Mesendoderm (in vitro differentiated cells): Measurements from ENCODE around the gene CHEK2.
"Not testable (repeated sequence)": the region's sequence is repeated elsewhere in the genome, so short reads cannot be mapped to it uniquely, and the experiment has no call there.

Source experiments
- DNase-seq: peaks from one replicate; pipeline ENCODE4 v3.0.0; 2013
- H2AK5ac ChIP-seq: 2 replicates; pipeline ENCODE4 v1.6.1; 2013; ENCODE audit warnings: low read length, inconsistent platforms
- H2BK120ac ChIP-seq: 2 replicates; pipeline ENCODE4 v1.6.1; 2013; ENCODE audit warnings: low read depth, mild to moderate bottlenecking, low read length, moderate library complexity, mixed read lengths
- H2BK15ac ChIP-seq: replicated peaks from 2 replicates; pipeline ENCODE4 v1.6.1; 2013; ENCODE audit warnings: low read depth, mild to moderate bottlenecking, moderate library complexity
- H2BK5ac ChIP-seq: 2 replicates; pipeline ENCODE4 v1.6.1; 2013; ENCODE audit warnings: low read length, inconsistent platforms
- H3K18ac ChIP-seq: 2 replicates; pipeline ENCODE4 v1.6.1; 2013; ENCODE audit warnings: mild to moderate bottlenecking, low read length, mixed read lengths
- H3K23ac ChIP-seq: one replicate; pipeline ENCODE4 v1.6.1; 2013; ENCODE audit warnings: low read length
- H3K27ac ChIP-seq: 2 replicates; pipeline ENCODE4 v1.5.1; 2013; ENCODE audit warnings: low read depth, mild to moderate bottlenecking, inconsistent platforms, low read length, moderate library complexity
- H3K27me3 ChIP-seq: 2 replicates; pipeline ENCODE4 v1.6.1; 2013; ENCODE audit warnings: low read length, control low read depth, mild to moderate bottlenecking, inconsistent platforms; ENCODE audit not compliant: insufficient read depth, poor library complexity
- H3K36me3 ChIP-seq: 2 replicates; pipeline ENCODE4 v1.6.1; 2013; ENCODE audit warnings: low read length, inconsistent platforms; ENCODE audit not compliant: control insufficient read depth, insufficient read depth
- H3K4ac ChIP-seq: one replicate; pipeline ENCODE4 v1.6.1; 2013; ENCODE audit warnings: low read depth, mild to moderate bottlenecking, low read length, moderate library complexity
- H3K4me1 ChIP-seq: 2 replicates; pipeline ENCODE4 v1.6.1; 2013; ENCODE audit warnings: low read depth, low read length, inconsistent platforms; ENCODE audit not compliant: control insufficient read depth
- H3K4me2 ChIP-seq: 2 replicates; pipeline ENCODE4 v1.6.1; 2013; ENCODE audit warnings: low read length
- H3K4me3 ChIP-seq: 2 replicates; pipeline ENCODE4 v1.5.1; 2013; ENCODE audit warnings: mild to moderate bottlenecking, low read length
- H3K56ac ChIP-seq: one replicate; pipeline ENCODE4 v1.6.1; 2013; ENCODE audit warnings: low read length
- H3K79me1 ChIP-seq: 2 replicates; pipeline ENCODE4 v1.6.1; 2013; ENCODE audit warnings: low read length, inconsistent platforms
- H3K79me2 ChIP-seq: 2 replicates; pipeline ENCODE4 v1.6.1; 2013; ENCODE audit warnings: mild to moderate bottlenecking, low read length; ENCODE audit not compliant: control insufficient read depth, insufficient read depth
- H3K9ac ChIP-seq: 2 replicates; pipeline ENCODE4 v1.6.1; 2013; ENCODE audit warnings: low read length, inconsistent platforms
- H4K5ac ChIP-seq: one replicate; pipeline ENCODE4 v1.6.1; 2013; ENCODE audit warnings: low read length
- H4K8ac ChIP-seq: one replicate; pipeline ENCODE4 v1.6.1; 2013; ENCODE audit warnings: low read depth, mild to moderate bottlenecking, control low read depth, low read length, moderate library complexity
- WGBS: extraction: QIAGEN DNeasy Blood & Tissue Kit; methylation state at CpG from one replicate; pipeline ENCODE4 v1.1.7; 2013; ENCODE audit warnings: low lambda C conversion rate, missing lambda C conversion rate; ENCODE audit not compliant: insufficient coverage; ENCODE audit errors: extremely low coverage; 5-methylcytosine and 5-hydroxymethylcytosine counted together

CHEK2 gene

DNA sequence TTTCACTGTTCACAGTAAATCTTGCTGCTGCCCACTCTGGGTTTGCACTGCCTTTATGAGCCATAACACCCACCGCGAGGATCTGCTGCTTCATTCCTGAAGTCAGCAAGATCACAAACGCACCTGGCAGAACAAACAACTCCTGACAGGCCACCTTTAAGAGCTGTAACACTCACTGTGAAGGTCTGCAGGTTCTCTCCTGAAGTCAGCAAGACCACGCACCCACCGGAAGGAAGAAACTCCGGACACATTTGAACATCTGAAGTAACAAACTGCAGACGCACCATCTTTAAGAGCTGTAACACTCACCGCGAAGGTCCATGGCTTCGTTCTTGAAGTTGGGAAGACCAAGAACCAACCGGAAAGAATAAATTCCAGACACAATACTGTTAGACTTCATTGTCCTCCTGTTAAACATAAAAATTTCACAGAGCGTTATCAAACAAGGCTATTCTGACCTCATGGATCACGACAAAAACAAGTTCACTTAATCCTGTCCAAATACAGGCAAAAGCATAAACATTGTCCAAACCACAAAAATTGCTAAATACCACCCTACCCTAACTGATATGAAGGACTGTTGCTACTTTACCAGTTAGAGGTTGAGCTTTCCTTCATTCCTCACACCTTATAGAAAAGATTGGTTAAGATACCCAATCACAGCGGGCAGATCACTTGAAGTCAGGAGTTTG lies 27.9 kb upstream of the CHEK2 start:
- WGBS, result no CpG with 5 or more reads among the region's 14 CpGs
- peaks cover 2% of the 10 kb centered on the region for H3K79me1 ChIP-seq
- no peaks in the 10 kb centered on the region for H3K36me3 ChIP-seq
- H3K23ac ChIP-seq, result no peak overlapping the region
- H3K79me2 ChIP-seq, result peaks cover 7% of the 10 kb centered on the region
- no peak overlapping the region for H3K27ac ChIP-seq
- no peak overlapping the region for H2BK120ac ChIP-seq
- DNase-seq, result no peak
- no peak overlapping the region for H4K5ac ChIP-seq
- no peak overlapping the region for H3K4me2 ChIP-seq
- H4K8ac ChIP-seq, result no peak overlapping the region
- no peak overlapping the region for H3K9ac ChIP-seq
- no peak overlapping the region for H3K18ac ChIP-seq
- H2BK15ac ChIP-seq, result no peak overlapping the region
- no peak overlapping the region for H3K56ac ChIP-seq
- H3K4ac ChIP-seq, result no peak overlapping the region
- peaks cover 3% of the 10 kb centered on the region for H3K4me1 ChIP-seq
- H3K4me3 ChIP-seq, result no peak overlapping the region
- no peak overlapping the region for H2BK5ac ChIP-seq
- H3K27me3 ChIP-seq, result no peaks in the 10 kb centered on the region
- no peak overlapping the region for H2AK5ac ChIP-seq

DNA sequence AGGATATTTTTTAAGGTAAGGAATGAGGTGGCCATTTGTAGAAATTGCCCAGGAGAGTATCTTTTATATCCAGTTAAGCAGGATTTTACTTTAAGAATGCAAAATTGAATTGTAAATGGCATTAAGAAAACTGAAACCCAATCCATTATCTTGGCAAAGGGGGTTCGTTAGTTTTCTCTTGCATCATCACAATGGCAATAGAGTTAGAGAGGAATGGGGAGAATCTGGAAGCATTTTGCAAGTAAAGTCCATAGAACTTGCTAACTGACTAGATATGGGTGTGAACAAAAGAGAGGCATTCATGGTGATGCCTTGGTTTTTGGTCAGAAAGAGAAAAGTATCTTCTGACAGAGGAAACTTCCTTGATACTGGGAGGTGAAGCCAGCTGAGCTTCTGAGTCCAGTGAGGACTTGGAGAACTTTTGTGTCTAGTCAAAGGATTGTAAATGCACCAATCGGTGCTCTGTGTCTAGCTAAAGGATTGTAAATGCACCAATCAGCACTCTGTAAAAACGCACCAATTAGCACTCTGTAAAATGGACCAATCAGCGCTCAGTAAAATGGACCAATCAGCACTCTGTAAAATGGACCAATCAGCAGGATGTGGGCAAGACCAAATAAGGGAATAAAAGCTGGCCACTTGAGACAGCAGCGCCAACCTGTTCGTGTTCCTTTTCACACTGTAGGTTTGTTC lies 27.2 kb upstream of the CHEK2 start:
- no peak for DNase-seq
- Histone ChIP-seq H3K4me3 (no peak overlapping the region), H2BK15ac (no peak overlapping the region), H3K4ac (no peak overlapping the region), H3K4me2 (no peak overlapping the region), H3K9ac (no peak overlapping the region), H3K56ac (no peak overlapping the region), H2BK5ac (no peak overlapping the region), H3K27me3 (no peaks in the 10 kb centered on the region), H4K8ac (no peak overlapping the region), H2BK120ac (no peak overlapping the region), H3K23ac (no peak overlapping the region), H3K27ac (no peak overlapping the region), H3K4me1 (peaks cover 3% of the 10 kb centered on the region), H3K79me1 (peaks cover 2% of the 10 kb centered on the region), H3K18ac (no peak overlapping the region), H3K79me2 (peaks cover 7% of the 10 kb centered on the region), H2AK5ac (no peak overlapping the region), H3K36me3 (no peaks in the 10 kb centered on the region), H4K5ac (no peak overlapping the region)
- no CpG with 5 or more reads among the region's 6 CpGs for WGBS

DNA sequence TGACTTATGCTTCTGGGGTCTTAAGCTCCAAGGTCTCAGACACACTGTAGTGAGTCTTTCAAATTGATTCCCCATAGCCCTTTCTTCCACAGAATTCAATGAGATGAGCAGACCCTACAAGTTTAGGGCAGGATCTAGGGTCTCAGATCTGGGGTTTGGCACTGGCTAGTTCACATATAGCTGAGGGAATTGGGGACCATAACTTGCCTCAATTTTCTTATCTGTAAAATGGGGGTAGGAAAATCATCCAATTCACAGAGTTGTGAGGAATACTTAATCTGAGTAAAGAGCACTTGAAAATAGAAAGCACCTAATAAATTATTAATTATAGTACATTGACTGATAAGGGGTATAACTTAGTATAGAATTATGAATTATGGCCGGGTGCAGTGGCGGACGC lies 25.0 kb upstream of the CHEK2 start:
- H3K18ac ChIP-seq, result no peak overlapping the region
- no peaks in the 10 kb centered on the region for H3K4me1 ChIP-seq
- no peaks in the 10 kb centered on the region for H3K79me1 ChIP-seq
- WGBS, result no CpG with 5 or more reads among the region's 3 CpGs
- H3K4me2 ChIP-seq, result no peak overlapping the region
- H3K79me2 ChIP-seq, result no peaks in the 10 kb centered on the region
- no peak overlapping the region for H3K56ac ChIP-seq
- no peaks in the 10 kb centered on the region for H3K27me3 ChIP-seq
- H3K27ac ChIP-seq, result no peak overlapping the region
- H2BK15ac ChIP-seq, result no peak overlapping the region
- no peak overlapping the region for H2AK5ac ChIP-seq
- no peak overlapping the region for H3K23ac ChIP-seq
- H3K36me3 ChIP-seq, result no peaks in the 10 kb centered on the region
- H3K4ac ChIP-seq, result no peak overlapping the region
- H4K8ac ChIP-seq, result no peak overlapping the region
- DNase-seq, result no peak
- no peak overlapping the region for H4K5ac ChIP-seq
- no peak overlapping the region for H3K4me3 ChIP-seq
- no peak overlapping the region for H3K9ac ChIP-seq
- H2BK5ac ChIP-seq, result no peak overlapping the region
- no peak overlapping the region for H2BK120ac ChIP-seq

DNA sequence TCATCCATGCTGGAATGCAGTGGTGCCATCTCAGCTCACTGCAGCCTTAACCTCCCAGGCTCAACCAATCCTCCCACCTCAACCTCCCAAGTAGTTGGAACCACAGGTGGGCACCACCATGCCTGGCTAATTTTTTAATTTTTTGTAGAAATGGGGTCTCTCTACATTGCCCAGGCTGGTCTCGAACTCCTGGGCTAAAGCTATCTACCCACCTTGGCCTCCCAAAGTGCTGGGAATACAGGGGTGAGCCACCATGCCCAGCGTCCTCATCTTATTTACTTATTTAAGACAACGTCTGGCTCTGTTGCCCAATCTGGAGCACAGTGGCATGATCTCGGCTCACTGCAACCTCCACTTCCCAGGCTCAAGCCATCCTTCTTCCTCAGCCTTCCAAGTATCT lies 20.4 kb upstream of the CHEK2 start:
- not testable (repeated sequence) for H4K5ac ChIP-seq, H3K4me3 ChIP-seq, H3K79me2 ChIP-seq, H2BK5ac ChIP-seq, H3K4me1 ChIP-seq, H3K9ac ChIP-seq, H3K36me3 ChIP-seq, H3K4ac ChIP-seq, H3K79me1 ChIP-seq, H3K18ac ChIP-seq, H2BK15ac ChIP-seq, H3K27me3 ChIP-seq, H3K4me2 ChIP-seq, DNase-seq, H3K56ac ChIP-seq, H2BK120ac ChIP-seq, H4K8ac ChIP-seq, H3K27ac ChIP-seq, H3K23ac ChIP-seq, H2AK5ac ChIP-seq
- no CpG with 5 or more reads among the region's 4 CpGs for WGBS

DNA sequence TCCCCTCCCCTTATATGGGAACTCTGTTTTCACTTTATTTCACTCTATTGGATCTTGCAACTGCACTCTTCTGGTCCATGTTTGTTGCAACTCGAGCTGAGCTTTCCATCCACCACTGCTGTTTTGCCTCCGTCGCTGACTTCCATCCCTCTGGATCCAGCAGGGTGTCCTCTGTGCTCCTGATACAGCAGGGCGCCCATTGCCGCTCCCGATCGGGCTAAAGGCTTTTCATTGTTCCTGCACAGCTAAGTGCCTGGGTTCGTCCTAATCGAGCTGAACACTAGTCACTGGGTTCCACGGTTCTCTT lies 19.8 kb upstream of the CHEK2 start:
- Histone ChIP-seq H3K56ac (no peak overlapping the region), H3K23ac (no peak overlapping the region), H3K27me3 (no peaks in the 10 kb centered on the region), H3K4me2 (no peak overlapping the region), H3K79me2 (no peaks in the 10 kb centered on the region), H2AK5ac (no peak overlapping the region), H2BK5ac (no peak overlapping the region), H3K4me1 (peaks cover 7% of the 10 kb centered on the region), H4K5ac (no peak overlapping the region), H2BK15ac (no peak overlapping the region), H3K36me3 (no peaks in the 10 kb centered on the region), H3K4me3 (no peak overlapping the region), H4K8ac (no peak overlapping the region), H3K79me1 (no peaks in the 10 kb centered on the region), H2BK120ac (no peak overlapping the region), H3K9ac (no peak overlapping the region), H3K4ac (no peak overlapping the region), H3K18ac (no peak overlapping the region), H3K27ac (no peak overlapping the region)
- no peak for DNase-seq
- no CpG with 5 or more reads among the region's 10 CpGs for WGBS
